ENCODE results near the gene ROBO1. TPM values are rescaled to one million over a fixed set of nuclear protein-coding genes. Genes with fewer than 3 reads are reported as not detected.

Gene ROBO1
- total and polyA plus RNA-seq, 2 donors (not counting 3 experiments of a cell fraction or from before 2014, with no cell fraction given) = 5.9 to 14.2 TPM

DNA sequence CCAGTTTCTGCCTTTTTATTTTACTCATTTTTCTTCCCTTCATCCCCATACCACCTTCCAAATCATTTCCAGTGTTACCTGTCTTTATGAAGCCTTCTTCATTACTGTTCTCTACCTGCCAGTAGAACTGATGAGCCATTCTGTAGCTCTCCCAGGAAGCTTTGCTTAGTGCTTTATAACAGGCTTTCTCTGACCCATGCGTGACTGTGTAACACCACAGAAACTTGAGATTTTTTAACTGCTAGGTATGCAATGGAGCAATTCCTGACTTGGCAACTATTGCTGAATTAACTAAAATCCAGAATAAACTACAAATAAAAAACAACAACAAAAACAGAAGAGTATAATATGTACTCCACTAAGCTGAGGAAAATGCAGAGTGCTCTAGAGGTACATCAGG, 289.2 kb downstream of the ROBO1 start:
- Histone ChIP-seq H3K36me3 (ENCODE audit: control insufficient read depth in 2 of 2, extremely low read depth in 1 of 2, insufficient read depth in 2 of 2, low read length in 2 of 2) (no peaks in the 10 kb centered on the region), H3K27me3 (ENCODE audit: control insufficient read depth in 2 of 2, insufficient read depth in 2 of 2, low read length in 2 of 2) (no peaks in the 10 kb centered on the region), H3K4me1 (ENCODE audit: control insufficient read depth, extremely low read depth, insufficient read depth, low read length) (no peaks in the 10 kb centered on the region), H3K27ac (ENCODE audit: insufficient read depth, low read depth, low read length) (no peak overlapping the region), H3K4me3 (replicated peaks in 1 of 3; ENCODE audit: insufficient read depth in 1 of 3, low read depth in 1 of 3, low read length in 3 of 3) (no peak overlapping the region), H2AFZ (ENCODE audit: low read depth, low read length) (no peak overlapping the region), H4K20me1 (replicated peaks; ENCODE audit: control insufficient read depth, extremely low read depth, insufficient read depth, low read length) (no peaks in the 10 kb centered on the region), H3K9ac (replicated peaks; ENCODE audit: extremely low read depth, insufficient read depth, low read length) (no peak overlapping the region), H3K9me1 (replicated peaks; ENCODE audit: control insufficient read depth, extremely low read depth, insufficient read depth, low read length) (no peaks in the 10 kb centered on the region), H3K79me2 (ENCODE audit: control insufficient read depth, insufficient read depth, low read length) (no peaks in the 10 kb centered on the region), H3K9me3 (replicated peaks; ENCODE audit: control insufficient read depth, insufficient read depth, low read length) (no peaks in the 10 kb centered on the region), H3K4me2 (ENCODE audit: insufficient read depth, low read length) (no peak overlapping the region)
- no peak for TF ChIP-seq MYC (IDR thresholded peaks at IDR 0.05; ENCODE audit: low read depth, low read length)
- FAIRE-seq (no peak), DNase-seq (ENCODE audit: low read depth, low spot score) (no peak)
- intact Hi-C loops (cut with micrococcal nuclease) = no loop called here
- dilution Hi-C loops (cut with MboI; ENCODE audit: extremely low pct_ligation_motif_present, low sequenced_read_pairs) = no loop called here
- POLR2A ChIA-PET = no interaction called here
- CTCF ChIA-PET = interaction anchor here (0.6 to 0.9 kb wide), 2 partner anchors 11 to 13 kb away, joined by 3 to 4 read pairs; no protein-coding TSS in a partner anchor
- BruUV-seq (replicated peaks) = no TSS peak

DNA sequence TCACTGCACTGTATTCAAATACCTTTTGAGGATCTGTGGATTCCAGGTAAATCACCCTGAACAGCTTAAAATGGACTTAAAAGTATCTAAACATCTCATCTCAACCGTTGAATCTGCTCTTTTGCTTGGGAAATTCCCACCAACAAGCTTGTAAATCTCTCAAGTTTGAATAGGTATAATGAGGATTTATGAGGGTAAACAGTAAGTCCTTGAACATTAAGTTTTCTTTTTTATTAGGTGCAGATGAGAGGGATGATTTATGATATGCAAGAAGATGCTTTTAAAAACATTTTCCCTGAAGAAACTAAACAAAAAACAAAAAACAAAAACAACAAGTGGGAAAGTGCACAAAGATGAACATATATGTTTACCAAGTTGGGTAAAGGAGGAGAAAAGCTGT, 290.6 kb downstream of the ROBO1 start:
- H3K36me3 ChIP-seq (ENCODE audit: control insufficient read depth in 2 of 2, extremely low read depth in 1 of 2, insufficient read depth in 2 of 2, low read length in 2 of 2) = no peaks in the 10 kb centered on the region
- H3K4me3 ChIP-seq (replicated peaks in 1 of 3; ENCODE audit: insufficient read depth in 1 of 3, low read depth in 1 of 3, low read length in 3 of 3) = no peak overlapping the region
- H3K4me1 ChIP-seq (ENCODE audit: control insufficient read depth, extremely low read depth, insufficient read depth, low read length) = no peaks in the 10 kb centered on the region
- TF ChIP-seq JUN (IDR thresholded peaks at IDR 0.05; ENCODE audit: borderline replicate concordance, insufficient read depth, insufficient read length, low read depth) = no peak
- TF ChIP-seq, protein P1, sequence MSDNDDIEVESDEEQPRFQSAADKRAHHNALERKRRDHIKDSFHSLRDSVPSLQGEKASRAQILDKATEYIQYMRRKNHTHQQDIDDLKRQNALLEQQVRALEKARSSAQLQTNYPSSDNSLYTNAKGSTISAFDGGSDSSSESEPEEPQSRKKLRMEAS (IDR thresholded peaks at IDR 0.05; ENCODE audit: insufficient read depth, insufficient read length) = no peak
- TF ChIP-seq FOS (IDR thresholded peaks at IDR 0.05; ENCODE audit: borderline replicate concordance, insufficient read depth, low read length) = no peak
- no peak for TF ChIP-seq EZH2 (IDR thresholded peaks at IDR 0.05; ENCODE audit: borderline replicate concordance, low read depth, low read length, severe bottlenecking)
- TF ChIP-seq, protein P2, sequence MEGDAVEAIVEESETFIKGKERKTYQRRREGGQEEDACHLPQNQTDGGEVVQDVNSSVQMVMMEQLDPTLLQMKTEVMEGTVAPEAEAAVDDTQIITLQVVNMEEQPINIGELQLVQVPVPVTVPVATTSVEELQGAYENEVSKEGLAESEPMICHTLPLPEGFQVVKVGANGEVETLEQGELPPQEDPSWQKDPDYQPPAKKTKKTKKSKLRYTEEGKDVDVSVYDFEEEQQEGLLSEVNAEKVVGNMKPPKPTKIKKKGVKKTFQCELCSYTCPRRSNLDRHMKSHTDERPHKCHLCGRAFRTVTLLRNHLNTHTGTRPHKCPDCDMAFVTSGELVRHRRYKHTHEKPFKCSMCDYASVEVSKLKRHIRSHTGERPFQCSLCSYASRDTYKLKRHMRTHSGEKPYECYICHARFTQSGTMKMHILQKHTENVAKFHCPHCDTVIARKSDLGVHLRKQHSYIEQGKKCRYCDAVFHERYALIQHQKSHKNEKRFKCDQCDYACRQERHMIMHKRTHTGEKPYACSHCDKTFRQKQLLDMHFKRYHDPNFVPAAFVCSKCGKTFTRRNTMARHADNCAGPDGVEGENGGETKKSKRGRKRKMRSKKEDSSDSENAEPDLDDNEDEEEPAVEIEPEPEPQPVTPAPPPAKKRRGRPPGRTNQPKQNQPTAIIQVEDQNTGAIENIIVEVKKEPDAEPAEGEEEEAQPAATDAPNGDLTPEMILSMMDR (IDR thresholded peaks at IDR 0.05; ENCODE audit: extremely low read depth in 1 of 2, insufficient read depth in 1 of 2, low read depth in 1 of 2, low read length in 2 of 2) = no peak
- TF ChIP-seq GATA2 (IDR thresholded peaks at IDR 0.05; ENCODE audit: insufficient read depth, insufficient read length, low read depth, low read length) = no peak
- no peak for TF ChIP-seq MYC (IDR thresholded peaks at IDR 0.05; ENCODE audit: low read depth, low read length)
- TF ChIP-seq POLR2A (IDR thresholded peaks at IDR 0.05; ENCODE audit: low read depth, low read length) = no peak
- no peak for TF ChIP-seq POLR2AphosphoS5 (IDR thresholded peaks at IDR 0.05; ENCODE audit: insufficient read depth, low read depth, low read length)
- no peaks in the 10 kb centered on the region for H3K9me1 ChIP-seq (replicated peaks; ENCODE audit: control insufficient read depth, extremely low read depth, insufficient read depth, low read length)
- H3K4me2 ChIP-seq (ENCODE audit: insufficient read depth, low read length) = no peak overlapping the region
- no peaks in the 10 kb centered on the region for H3K79me2 ChIP-seq (ENCODE audit: control insufficient read depth, insufficient read depth, low read length)
- CTCF ChIA-PET = no interaction called here
- no peak overlapping the region for H2AFZ ChIP-seq (ENCODE audit: low read depth, low read length)
- POLR2A ChIA-PET = no interaction called here
- no peak for FAIRE-seq
- intact Hi-C loops (cut with micrococcal nuclease) = no loop called here
- no peaks in the 10 kb centered on the region for H3K9me3 ChIP-seq (replicated peaks; ENCODE audit: control insufficient read depth, insufficient read depth, low read length)
- no TSS peak for BruUV-seq (replicated peaks)
- dilution Hi-C loops (cut with MboI; ENCODE audit: extremely low pct_ligation_motif_present, low sequenced_read_pairs) = no loop called here
- H3K27ac ChIP-seq (ENCODE audit: insufficient read depth, low read depth, low read length) = no peak overlapping the region
- DNase-seq (ENCODE audit: low read depth, low spot score) = no peak
- H3K27me3 ChIP-seq (ENCODE audit: control insufficient read depth in 2 of 2, insufficient read depth in 2 of 2, low read length in 2 of 2) = no peaks in the 10 kb centered on the region
- no peaks in the 10 kb centered on the region for H4K20me1 ChIP-seq (replicated peaks; ENCODE audit: control insufficient read depth, extremely low read depth, insufficient read depth, low read length)
- no peak overlapping the region for H3K9ac ChIP-seq (replicated peaks; ENCODE audit: extremely low read depth, insufficient read depth, low read length)

Data from endothelial cell of umbilical vein (primary cell).